Keratinocyte (primary cell): Measurements from ENCODE around the gene KCNJ6.

ENCODE experiments used
- CTCF ChIP-seq, 3 experiments: IDR thresholded peaks in 1 of 3; conservative IDR thresholded peaks in 1 of 3; optimal IDR thresholded peaks in 1 of 3; 2 replicates in 2 of 3; 3 replicates in 1 of 3; pipeline versions ENCODE3 to v1.5.1; 2011; ENCODE audit warnings: low read length in 3 of 3, mild to moderate bottlenecking in 3 of 3, moderate library complexity in 2 of 3, control low read depth in 1 of 3, inconsistent platforms in 1 of 3; ENCODE audit not compliant: insufficient read depth in 2 of 3; ENCODE audit errors: extremely low read depth in 1 of 3
- EZH2 ChIP-seq: IDR thresholded peaks from one replicate; pipeline ENCODE4 v1.6.1; 2012; ENCODE audit warnings: inconsistent platforms, mild to moderate bottlenecking, low read length, moderate library complexity

GRCh38 chr21:37700641-37701202 is 215.5 kb downstream of the KCNJ6 start:
- TF ChIP-seq CTCF (optimal IDR thresholded peaks at IDR 0.05 in 1 of 3, IDR thresholded peaks at IDR 0.05 in 1 of 3, conservative IDR thresholded peaks at IDR 0.05 in 1 of 3; ENCODE audit: extremely low read depth in 1 of 3, insufficient read depth in 2 of 3, low read length in 3 of 3) (peak; percentile 79 to 83 (median 80)), EZH2 (no peak)
